Hypothalamus (tissue), 51 donors: ENCODE results near the gene RAET1L.
"Not testable (repeated sequence)": the region's sequence is repeated elsewhere in the genome, so short reads cannot be mapped to it uniquely, and the experiment has no call there.

Experiments
- DNase-seq, 51 donors: peaks; one replicate each; lab custom pipeline; 2025; lab: John Stamatoyannopoulos, UW

RAET1L gene

GRCh38 chr6:150018846-150019580 is 6.3 kb downstream of the RAET1L start:
- no peak for DNase-seq

- not testable (repeated sequence) for DNase-seq
Observed at GRCh38 chr6:150017186-150017521, 8.2 kb downstream of the RAET1L start.

DNA sequence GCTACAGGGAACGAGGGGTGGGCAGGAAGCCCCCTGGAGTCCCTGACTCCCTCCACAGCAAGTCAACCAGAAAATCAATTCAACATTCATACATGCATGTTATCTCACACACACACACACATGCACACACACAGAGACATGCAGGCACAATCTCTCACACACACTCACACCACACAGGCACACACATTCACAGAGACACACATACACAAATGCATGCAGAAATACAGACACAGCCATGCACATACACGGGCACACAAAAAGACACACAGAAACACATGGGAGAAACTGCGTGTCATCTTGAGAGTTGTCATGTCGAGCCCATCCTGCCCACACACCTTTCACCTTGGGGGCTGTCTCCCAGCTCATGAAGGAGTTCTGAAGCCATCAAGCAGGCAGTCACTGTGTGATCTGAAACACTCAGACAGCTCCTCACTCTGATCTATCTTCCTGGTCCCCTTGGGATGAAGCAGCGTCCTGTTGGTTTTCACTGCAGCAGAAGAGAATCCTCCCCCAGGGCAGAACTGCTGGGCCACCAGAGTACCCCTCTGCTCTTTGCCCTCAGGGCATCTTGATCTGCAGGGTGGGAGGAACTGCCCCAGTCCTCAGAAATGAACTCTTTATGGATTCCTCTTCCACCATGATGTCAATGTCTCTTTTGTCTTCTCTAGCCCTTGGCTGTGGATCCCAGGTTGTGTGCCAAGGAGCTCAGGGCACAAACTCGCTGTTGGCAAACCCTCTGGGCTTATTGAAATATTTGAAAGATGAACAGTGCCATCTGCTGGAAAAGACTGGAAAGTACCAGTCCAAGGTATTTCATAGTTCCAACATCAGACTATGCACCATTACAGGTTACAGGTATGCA is 8.8 kb downstream of the RAET1L start:
- DNase-seq, result peak in 45 of 51 donors; percentile 2 to 82 (median 36)

- not testable (repeated sequence) for DNase-seq
Observed at GRCh38 chr6:150015281-150016001, 9.9 kb downstream of the RAET1L start.

DNA sequence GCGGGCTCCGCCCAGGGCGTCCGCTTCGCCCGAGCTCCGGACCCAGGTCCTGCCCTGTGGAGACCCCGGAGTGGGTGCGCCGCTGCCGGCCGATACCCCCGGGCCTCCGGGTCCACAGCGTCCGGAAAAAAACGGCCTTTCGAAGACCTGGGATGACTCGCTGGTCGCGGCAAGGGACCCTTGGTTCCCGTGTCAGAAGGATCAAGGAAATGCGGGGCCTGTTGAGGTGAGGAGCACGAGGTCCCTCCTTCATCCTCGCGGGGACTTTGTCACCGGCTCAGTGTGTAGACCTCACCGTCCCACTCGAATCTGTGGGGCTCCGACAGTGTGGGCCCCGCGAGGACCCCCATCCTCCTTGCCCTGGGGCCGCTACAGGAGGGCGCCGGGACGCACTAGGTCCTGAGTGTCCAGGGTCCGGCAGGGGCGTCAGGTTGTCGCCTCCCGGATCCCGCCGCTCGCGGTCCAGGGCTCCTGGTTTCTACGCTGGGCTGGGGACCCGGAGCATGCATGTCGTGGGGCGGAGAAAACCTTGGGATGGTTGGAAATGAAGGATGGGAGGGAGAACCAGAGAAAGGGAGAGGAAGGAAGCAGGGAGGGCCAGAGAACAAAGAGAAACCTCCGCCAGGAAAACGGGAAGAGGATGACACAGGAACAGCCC is 10.6 kb downstream of the RAET1L start:
- not testable (repeated sequence) for DNase-seq

DNA sequence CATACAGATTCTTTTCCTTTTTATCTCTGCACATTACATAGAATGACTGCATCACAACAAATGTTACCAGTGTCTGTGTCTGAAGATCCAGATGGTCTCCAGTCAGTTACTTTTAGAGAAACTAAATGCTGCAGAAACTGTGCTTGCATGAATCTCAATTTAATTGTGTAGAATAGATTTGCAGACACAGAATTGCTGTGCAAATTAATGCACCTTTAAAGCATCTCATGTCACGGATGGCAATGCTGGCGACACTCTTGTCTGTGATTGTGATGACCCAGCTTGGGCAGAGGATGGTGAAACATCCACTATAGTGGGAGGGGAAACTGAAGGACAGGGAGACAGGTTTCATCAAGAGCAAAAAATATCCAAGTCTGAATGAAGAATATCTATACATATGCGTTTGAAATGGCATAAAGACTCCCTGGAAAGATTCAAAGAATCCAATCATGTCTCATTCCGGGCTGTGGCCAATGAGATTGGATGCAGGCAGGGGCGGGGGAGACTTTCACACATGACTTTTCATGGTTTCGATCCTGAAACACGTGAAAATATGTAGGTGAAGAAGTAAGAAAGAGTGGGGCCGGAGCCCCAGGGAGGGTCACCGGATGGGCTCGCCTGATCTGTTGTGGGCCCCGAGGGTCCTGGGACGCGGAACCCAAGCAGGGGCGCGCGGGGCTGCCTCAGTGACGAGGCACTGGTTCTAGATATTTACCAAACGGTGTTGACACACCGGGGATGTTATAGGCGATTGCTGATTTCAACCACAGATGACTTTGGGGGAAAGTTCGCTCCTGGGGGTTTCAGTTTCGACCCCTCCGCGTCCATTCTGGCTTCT is 11.3 kb downstream of the RAET1L start:
- DNase-seq, result not testable (repeated sequence)

GRCh38 chr6:150012846-150013784 is 12.2 kb downstream of the RAET1L start:
- DNase-seq, result not testable (repeated sequence)

GRCh38 chr6:150008588-150008987 is 16.7 kb downstream of the RAET1L start:
- no peak for DNase-seq

- DNase-seq, result peak in 2 of 51 donors; percentile 2 to 4
Observed at GRCh38 chr6:150006961-150007464, 18.3 kb downstream of the RAET1L start.

DNA sequence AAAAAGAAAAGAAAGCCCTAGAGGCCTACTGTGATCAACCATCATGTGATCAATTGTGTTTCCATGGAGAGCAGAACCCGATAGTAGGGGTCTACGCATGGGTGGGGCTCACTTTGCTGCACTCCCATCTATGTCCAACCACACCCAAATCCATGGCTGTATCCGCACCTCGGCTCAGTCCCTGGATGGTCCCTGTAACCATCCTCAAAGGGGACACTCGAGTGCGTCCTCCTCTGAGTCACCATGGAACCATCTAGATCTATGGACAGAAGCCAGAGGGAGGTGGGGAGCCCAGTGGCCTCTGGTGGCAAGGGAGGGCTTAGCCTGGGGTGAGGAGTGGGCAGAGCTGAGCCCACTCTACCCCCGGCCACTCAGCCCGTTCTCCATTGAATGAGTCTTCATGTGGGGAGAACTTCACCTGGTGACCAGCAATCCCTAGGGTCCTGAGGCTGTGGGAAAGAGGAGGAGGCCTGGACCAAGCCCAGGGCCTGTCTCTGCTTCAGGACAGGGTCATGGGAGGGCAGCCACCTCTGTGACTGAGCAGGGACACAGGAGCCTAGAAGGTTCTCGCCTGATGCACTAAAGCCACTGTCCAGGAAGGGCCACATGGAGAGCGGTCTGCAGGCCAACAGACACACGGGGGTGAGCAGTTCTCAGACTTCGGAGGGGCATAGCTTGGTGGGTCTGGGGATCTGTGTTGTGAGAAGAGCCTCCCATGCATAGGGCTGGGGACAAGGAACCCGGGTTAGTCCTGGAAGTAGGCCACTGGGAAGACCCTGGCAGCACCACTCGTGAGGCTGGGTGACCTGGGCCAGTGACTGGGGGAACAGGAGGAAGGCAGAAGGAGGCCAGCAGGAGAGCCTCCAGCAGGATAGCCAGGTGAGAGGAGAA is 19.3 kb downstream of the RAET1L start:
- DNase-seq, result no peak

DNA sequence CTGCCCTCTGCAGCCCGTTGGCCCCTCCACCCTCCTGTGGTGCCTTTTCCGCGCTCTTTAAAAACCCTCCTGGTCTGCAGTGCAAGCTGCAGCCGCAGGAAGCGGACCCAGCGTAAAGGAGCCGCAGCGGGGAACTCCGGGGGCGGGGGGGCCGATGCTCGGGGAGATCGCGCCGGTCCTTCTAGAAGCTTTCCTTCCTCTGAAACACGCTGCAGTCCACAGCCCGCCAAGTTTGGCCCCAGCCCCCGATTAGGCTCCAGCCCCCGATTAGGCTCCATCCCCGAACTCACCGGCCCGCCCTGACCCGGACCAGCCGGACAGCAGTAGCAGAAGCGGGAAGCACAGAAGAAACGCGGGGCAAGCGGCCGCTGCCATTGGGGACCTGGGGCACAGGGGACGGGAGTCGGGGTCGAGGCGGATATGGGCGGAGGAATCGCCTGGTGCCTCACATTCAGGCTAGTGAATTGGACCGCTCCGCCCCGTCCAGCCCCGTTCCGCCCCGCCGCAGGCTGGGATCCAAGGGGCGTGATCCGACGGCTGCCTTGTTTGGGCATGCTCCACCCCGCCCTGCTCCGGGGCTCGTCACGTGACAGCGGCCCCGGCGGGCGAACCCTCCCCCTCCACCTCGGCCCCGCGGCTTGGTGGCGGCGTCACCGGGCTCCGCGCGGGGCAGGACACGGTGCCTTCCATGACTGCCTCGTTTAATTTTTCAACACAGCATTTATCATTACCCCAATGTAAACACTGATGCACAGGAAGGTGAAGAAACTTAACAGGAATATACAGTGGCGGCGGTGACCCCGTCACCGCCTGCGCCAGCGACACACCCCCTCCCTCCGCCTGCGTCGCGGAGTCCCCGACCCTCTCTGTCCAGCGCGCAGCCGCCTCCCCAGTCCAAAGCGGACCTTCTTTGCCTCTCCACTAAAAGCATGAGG is 20.3 kb downstream of the RAET1L start:
- DNase-seq, result peak in 49 of 51 donors; percentile 4 to 87 (median 68)

DNA sequence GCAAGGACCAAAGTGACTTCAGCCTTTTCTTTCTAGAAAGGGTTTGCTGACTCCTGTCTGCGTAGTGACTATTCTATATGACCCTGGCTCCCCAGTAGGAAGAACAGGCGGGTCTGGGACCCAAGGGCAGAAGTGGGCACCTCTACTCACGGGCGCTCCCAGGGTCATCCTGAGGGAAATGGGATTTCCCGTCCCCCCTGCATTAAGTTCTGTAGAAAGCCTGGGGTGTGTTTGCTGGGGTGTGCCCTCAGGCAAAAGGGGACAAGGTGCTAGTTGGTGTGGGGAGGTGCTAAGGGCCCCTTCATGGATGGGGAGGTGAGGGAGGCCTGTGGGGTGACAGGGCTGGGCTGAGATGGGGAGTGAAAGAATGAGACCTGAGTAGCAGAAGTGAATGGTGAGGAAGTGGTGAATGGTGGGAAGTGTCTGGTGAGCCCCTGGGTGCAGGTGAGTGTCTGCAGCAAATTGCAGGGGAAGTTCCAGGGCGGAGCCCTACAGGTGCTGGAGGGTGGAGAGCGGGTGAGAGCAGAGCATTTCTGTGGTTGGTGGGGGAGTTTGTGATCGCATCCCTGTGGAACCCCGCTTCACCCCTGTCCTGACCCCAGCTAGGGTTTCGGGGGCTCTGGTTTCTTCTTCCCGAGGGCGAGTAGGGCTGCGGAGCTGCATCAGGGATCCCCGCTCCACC is 21.1 kb downstream of the RAET1L start:
- no peak for DNase-seq

DNA sequence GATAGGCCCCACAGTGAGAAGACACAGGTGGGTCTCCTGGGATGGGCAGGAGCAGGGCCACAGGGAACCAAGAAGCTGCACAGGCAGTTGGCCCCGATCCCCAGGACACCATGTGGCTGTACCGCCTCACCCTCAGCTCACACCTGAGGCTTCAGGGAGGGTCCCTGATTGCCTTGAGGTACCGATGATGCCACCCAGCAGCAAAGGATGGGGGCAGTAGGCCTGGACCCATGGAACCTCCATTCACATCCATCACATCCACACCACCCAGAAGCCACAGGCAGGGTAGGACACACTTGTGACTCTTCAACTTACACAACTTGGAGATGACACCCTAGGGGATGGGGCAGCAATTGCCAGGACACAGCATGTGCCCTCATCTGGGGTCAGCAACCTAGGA is 21.7 kb downstream of the RAET1L start:
- not testable (repeated sequence) for DNase-seq

- DNase-seq, result no peak
Observed at GRCh38 chr6:150002710-150003109, 22.6 kb downstream of the RAET1L start.

- DNase-seq, result no peak
Observed at GRCh38 chr6:150001295-150002008, 23.9 kb downstream of the RAET1L start.
